EH (cell line): Measurements from ENCODE around the gene WFIKKN1.
A peak's percentile ranks its signal among the peaks of the same experiment; 100 is the strongest.

Experiments used
- DNase-seq: peaks from one replicate; pipeline ENCODE4 v3.0.0-alpha.2; 2015; ENCODE audit warnings: low read depth

WFIKKN1 gene

DNA sequence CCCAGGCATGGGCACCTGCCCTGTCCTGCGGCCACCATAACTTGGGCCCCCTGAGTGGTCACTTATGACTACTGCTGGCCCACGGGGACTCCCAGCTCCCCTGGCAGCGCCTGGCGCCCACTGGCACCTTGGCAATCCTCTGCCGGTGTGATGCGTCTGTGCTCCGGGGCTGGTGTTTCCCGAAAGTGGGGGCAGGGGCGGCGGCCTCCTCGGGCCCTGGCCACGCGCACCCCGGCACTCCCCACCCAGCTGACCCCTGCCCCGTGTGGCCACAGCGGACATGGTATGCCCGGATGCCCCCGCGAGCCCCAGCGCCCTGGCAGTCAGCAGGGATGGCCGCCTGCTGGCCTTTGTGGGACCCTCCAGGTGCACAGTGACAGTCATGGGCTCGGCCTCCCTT, 26.7 kb downstream of the WFIKKN1 start:
- DNase-seq = no peak

DNA sequence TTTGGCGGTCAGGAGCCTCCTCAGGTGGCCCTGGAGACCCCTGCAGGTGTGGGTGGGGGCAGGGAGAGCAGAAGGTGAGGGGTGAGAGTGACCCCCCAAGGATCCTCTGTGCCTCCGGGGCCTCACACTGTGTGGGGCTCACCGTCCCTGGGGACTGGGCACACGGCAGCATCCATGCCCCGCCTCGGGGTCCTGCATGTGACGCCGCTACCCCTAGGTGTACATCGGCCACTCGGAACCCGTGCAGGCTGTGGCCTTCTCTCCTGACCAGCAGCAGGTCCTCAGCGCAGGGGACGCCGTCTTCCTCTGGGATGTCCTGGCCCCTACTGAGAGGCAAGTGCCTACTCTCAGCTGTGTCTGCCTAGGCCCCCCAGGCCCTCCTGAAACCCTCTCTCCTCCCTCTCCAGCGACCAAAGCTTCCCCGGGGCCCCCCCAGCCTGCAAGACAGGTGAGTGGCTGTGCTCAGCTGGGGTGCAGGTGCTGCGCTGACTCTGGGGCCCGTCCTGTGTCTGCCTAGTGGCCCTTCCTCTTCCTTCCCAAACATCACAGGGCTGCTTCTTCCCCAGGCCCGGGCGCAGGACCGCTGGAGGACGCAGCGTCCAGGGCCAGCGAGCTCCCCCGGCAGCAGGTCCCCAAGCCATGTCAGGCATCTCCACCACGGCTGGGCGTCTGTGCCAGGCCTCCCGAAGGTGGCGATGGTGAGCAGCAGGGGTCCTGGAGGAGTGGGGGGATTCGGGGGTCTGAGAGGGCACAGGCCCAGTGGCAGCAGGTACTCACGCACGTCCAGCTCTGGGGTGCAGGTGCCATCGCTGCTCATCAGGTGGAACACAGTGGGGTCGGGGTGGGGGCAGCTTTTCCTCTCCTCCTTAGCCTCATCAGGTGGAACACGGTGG, 28.1 kb downstream of the WFIKKN1 start:
- DNase-seq = no peak

DNA sequence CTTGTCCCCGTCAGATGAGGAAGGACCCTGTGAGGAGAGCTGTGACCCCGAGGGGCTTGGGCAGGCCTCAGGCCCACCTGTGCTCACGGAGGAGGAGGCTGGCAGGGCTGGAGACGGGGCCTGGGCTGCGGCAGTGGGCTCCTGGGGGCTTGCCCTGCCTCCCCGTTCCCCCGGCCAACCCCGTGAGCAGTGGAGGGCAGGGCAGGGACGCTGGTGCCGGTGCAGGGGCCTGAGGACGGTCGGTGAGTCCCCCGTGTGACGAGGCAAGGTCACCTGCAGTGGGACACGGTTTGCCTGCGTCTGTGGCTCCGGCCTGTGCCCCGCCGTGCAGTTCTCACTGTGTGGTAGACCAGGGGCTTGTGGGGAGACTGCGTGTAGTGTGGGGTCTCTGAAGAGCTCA, 28.8 kb downstream of the WFIKKN1 start:
- DNase-seq = no peak

DNA sequence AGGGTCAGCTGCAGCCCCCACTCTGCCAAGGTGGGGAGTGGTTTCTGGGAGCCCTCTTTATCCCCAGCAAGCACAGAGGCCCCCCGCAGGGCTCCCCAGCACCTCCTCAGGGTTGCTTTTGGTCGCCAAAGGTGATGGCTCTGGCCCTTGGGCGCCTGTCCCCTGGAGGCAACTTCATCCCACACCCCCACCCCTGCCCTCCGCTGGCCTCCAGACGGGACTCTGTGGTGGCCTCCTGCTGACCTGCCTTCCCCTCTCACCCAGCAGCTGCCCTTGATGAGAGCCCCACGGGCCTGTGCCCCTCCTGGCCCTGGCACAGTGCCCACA, 29.3 kb downstream of the WFIKKN1 start:
- DNase-seq = no peak

DNA sequence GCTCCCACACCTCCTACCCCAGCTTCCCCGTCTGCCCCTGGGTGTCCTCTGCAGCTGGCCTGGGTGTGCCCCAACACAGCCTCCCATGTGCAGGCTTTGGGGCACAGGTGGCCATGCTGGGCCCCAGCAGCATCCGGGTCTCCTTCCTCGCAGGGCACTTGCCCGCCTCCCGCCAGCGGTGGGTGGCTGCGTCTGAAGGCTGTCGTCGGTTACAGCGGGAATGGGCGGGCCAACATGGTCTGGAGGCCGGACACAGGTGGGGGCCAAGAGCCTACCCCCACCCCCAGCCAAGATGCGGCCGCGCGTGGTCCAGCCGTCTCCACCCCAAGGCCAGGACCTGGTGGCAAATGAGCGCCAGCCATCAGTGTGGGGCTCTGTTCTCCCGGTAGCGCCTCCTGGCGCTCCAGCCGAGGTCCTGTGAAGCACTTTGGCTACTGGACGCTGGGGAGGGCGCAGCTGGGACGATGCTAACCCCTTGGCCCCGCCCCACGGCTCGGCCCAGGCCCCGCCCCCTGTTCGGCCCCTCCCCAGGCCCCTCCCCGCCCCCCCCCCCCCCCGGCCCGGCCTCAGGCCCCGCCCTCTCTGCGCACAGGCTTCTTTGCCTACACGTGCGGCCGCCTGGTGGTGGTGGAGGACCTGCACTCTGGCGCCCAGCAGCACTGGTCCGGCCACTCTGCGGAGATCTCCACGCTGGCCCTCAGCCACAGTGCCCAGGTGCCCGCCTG, 29.8 kb downstream of the WFIKKN1 start:
- peak; percentile 87 for DNase-seq

DNA sequence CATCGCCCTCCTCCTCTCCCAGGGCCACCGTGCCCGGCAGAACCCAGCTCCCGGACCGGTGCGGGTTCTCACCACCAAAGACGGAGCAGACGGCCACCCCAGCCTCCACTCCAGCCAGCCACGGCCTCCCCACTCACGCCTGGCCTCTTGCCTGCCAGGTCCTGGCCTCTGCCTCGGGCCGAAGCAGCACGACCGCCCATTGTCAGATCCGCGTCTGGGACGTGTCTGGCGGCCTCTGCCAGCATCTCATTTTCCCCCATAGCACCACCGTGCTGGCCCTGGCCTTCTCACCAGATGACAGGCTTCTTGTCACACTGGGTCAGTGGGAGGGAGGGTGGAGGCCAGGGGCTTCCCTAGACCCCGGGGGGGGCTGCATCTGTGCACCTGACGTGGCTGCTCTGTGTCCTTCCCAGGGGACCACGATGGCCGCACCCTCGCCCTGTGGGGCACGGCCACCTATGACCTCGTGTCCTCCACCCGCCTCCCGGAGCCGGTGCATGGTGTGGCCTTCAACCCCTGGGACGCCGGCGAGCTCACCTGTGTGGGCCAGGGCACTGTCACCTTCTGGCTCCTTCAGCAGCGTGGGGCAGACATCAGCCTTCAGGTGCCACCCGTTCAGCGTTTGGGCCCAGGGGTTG, 30.5 kb downstream of the WFIKKN1 start:
- no peak for DNase-seq

DNA sequence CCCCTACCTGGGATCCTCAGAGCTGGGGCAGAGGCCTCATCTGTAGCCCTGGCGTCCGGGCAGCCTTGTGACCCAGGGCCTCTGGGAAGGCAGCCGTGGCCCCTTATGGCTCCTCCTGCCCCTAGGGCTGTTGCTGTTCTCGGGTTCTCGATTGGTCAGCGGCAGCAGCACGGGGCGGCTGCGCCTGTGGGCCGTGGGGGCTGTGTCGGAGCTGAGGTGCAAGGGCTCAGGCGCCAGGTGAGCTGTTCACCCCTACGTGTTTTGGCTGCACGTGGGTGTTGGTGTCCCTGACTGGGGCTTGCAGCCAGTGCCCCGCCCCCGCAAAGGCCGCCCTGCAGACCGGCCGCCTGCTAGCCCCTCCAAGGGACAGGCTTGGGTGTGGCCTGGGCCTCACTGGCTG, 31.3 kb downstream of the WFIKKN1 start:
- no peak for DNase-seq

DNA sequence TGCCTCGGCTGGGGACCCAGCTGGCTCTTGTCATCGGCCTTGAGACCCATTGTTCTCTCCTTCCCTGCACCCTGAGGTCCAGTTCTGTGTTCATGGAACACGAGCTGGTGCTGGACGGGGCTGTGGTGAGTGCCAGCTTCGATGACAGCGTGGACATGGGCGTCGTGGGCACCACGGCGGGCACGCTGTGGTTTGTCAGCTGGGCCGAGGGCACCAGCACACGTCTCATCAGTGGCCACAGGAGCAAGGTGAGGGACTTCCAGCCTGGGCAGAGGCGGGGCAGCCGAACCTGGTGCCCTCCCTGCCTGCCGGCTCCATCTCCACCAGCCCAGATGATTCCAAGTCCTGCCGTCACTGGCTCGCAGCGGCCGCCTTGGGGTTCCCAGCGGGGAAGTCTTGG, 31.8 kb downstream of the WFIKKN1 start:
- DNase-seq = no peak

DNA sequence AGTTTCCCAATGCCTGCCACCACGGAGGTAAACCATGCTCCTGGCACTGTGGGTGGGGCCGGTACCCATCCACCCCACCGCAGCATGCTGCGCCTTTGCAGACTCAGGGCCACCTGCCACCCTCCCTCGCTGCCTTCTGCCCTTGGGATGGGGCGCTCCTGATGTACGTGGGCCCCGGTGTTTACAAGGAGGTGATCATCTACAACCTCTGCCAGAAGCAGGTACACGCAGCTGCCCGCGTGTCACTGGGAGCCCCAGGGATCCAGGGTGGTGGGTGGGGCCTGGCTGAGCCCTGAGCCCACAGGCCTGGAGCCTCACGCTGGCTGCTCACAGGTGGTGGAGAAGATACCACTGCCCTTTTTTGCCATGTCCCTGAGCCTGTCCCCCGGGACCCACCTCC, 35.8 kb downstream of the WFIKKN1 start:
- DNase-seq = no peak

DNA sequence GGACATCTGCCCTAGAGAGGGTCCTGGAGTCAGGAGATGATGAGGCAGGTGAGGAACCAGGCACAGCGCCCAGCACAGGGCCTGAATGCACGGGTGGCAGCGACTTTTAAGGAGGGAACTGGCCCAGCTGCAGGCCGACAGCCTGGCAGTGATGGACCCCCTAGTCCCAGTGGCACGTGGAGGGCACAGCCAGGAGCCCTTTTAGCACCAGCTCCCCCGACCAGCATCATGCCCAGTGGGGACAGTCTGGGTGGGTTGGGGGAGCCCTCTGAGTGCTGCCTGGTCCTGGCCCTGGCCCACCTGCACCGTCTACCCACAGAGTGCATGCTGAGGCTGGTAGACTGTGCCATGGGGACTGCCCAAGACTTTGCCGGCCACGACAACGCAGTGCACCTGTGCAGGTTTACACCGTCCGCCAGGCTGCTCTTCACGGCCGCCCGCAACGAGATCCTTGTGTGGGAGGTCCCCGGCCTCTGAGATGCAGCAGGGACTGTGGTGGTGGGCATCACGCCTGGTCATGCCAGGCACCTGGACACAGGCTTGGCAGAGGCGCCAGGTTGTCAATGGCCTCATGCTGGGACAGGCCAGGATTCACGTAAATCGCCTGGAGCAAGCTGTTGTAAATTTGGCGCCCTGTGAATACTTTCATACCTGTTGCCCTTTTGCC, 36.5 kb downstream of the WFIKKN1 start:
- no peak for DNase-seq

DNA sequence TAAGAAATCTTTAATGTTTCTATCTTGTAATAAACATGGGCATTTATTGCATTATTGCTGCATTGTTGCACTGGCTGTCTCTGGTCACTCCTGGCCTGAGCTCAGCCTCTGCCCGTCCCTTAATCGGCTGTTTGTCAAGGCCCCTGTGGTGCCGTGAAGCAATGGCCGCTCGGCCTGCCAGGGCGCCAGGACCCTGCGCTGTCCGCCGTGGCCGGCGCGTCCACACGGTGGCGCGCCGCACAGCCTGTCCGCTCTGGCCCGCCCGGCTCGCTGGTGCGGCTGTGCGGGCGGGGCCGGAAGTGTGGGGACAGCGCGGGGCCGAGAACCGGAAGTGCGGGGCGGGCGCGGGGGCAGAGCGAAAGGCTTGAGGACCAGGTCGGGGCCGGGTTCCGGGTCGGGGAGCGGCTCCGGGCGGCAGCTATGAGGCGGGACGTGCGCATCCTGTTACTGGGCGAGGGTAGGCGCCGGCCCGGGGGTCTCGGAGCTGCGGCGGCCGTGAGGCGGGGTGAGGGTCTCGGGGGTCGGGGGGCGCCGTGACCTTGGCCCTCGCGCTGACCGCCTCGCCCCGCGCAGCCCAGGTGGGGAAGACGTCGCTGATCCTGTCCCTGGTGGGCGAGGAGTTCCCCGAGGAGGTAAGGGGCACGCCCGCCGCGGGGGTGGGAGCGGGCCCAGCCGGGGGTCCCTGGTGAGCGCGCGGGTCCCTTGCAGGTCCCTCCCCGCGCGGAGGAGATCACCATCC, 37.2 kb downstream of the WFIKKN1 start, which contains the start of gene RHOT2:
Gene RHOT2, plus strand, starts transcription at position 353 of the 739 bp plus-strand sequence. Its CDS starts 68 bp downstream, at position 421.
- peak; percentile 90 for DNase-seq

DNA sequence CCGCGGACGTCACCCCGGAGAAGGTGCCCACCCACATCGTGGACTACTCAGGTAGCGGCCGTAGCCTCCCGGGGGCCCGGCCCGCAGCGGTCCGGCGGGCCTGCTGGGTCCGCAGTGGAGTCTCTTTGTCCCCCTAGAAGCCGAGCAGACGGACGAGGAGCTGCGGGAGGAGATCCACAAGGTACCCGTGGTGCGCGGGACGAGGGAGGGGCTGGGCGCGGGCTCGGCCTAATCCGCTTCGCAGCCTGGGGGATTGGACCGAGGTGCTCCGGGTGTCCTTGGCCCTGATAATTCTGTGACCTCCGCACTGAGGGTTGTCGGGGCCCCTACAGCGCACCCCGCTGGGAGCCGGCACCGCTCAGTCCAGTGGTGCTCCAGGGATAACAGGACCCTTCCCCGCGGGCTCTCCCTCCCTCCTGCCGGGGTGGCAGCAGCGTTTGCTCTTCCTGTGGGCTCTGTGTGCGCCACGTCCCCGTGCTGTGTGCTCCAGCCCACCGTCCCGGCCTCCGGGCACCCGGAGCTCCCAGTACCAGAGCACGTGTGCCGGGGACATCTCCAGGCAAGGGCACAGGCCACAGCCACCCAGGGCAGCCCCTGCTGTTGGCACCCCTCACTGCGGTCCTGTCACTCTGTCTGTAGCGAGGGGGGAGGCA, 37.9 kb downstream of the WFIKKN1 start:
- DNase-seq = peak; percentile 17

DNA sequence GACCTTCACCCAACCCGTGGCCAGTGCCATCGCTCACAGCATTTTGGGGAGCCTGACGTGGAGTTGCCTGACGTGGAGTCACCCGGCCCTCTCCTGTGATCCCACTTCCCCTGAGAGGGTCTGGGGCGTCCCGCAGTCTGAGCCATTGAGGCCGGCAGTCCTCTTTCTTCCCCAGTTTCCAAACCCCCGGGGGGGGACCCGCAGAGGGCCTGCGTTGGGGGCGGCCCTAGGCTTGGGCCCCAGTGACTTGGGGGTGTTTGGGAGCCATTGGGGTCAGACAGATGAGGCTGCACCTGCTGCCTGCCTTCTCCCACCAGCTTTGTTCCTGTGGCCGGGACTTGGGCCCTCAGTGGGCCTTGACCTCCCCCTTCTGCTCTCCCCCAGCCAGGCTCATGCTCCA, 38.9 kb downstream of the WFIKKN1 start:
- DNase-seq = no peak

DNA sequence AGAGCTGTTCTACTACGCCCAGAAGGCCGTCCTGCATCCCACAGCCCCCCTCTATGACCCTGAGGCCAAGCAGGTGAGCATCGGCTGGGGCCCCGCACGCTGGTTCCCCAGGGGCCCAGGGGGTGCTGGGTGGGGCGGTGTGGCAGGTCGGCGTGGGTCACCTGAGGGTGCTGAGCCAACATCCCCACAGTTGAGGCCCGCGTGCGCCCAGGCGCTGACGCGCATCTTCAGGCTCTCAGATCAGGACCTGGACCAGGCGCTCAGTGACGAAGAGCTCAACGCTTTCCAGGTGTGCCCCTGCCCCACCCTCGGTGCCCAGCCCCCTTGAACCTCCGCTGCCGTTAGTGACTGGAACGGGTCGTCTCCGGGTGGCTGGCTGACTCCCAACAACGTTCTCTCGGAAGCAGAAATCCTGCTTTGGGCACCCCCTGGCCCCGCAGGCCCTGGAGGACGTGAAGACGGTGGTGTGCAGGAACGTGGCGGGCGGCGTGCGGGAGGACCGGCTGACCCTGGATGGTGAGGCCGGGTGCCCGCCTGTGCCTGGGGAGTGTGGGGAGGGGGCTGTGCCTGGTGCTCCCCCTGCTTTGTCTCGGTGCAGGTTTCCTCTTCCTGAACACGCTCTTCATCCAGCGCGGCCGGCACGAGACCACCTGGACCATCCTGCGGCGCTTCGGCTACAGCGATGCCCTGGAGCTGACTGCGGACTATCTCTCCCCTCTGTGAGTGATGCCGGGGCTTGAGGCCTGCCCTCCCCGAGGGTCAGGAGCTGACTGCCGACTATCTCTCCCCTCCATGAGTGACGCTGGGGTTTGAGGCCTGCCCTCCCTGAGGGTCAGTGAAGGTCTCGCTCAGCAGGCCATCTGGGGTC, 39.9 kb downstream of the WFIKKN1 start:
- DNase-seq = no peak

DNA sequence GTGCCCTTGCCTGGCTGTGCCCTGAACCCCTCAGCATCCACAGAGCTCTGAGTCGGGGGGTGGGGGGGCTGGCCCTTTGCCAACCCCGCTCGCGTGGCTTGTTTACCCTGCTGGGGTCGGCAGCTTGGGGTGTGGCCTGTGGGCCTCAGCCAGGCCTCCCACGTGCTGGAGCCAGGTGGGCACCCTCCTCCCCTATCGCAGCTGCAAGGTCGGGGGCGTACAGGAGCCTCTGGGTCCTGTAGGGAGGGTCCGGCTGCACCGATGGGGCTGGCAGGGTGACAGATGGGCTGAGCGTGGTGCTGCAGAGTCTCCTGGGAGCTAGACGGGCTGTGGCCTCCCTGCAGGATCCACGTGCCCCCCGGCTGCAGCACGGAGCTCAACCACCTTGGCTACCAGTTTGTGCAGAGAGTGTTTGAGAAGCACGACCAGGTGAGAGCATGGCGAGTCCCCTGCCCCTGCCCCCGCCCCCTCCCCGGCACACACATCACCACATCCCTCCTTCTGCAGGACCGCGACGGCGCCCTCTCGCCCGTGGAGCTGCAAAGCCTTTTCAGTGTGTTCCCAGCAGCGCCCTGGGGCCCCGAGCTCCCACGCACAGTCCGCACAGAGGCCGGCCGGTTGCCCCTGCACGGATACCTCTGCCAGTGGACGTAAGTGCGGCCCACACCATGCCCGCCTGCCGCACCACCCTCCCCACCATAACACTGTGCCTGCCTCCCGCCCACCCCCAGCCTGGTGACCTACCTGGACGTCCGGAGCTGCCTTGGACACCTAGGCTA, 40.8 kb downstream of the WFIKKN1 start:
- no peak for DNase-seq

DNA sequence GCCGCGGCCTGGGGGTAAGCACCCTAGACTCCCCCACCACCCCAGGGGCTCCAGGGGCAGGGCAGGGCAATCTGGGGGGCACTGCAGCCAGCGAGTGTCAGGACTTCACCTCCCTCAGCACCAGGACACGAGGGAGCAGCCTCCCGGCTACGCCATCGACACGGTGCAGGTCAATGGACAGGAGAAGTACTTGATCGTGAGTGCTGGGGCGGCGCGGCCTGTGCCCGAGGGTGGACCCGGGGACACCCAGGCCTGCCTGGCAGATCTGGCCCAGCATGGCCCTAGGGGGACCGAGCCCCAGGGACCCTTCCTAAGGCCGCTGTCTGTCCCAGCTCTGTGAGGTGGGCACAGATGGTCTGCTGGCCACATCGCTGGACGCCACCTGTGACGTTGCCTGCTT, 41.6 kb downstream of the WFIKKN1 start:
- DNase-seq = no peak

DNA sequence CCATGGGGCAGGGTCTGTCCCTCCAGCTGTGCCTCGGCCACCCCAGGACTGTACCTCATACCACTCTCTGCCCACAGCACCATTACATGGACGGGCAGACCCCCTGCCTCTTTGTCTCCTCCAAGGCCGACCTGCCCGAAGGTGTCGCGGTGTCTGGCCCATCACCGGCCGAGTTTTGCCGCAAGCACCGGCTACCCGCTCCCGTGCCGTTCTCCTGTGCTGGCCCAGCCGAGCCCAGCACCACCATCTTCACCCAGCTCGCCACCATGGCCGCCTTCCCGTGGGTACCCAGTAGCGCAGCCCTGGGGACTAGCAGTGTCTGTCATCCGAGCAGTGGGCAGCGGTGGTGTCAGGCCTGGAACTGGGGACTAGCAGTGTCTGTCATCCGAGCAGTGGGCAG, 42.1 kb downstream of the WFIKKN1 start:
- no peak for DNase-seq

DNA sequence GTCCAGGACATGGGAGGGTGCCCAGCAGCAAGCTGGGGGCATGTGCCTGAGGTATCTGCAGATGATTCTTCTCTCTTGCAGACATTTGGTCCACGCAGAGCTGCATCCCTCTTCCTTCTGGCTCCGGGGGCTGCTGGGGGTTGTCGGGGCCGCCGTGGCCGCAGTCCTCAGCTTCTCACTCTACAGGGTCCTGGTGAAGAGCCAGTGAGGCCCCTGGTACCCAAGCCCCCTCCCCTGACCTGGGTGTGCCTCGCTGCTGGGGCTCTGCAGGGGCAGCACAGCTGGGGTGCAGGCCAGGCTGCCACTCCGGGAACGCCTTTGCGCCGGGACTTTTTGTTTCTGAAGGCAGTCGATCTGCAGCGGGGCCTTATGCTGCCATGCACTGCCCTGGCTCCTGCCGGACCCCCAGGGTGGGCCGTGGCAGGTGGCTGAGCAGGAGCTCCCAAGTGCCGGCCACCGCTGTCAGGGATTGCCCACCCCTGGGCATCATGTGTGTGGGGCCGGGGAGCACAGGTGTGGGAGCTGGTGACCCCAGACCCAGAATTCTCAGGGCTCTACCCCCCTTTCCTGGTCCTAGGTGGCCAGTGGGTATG, 42.7 kb downstream of the WFIKKN1 start:
- DNase-seq = no peak
